KMS-11 (cell line): ENCODE data around the gene PADI1.

Experiments
- H2AFZ ChIP-seq: fragments of 200-600 bp; sonication (generic); 2 replicates; pipeline ENCODE4 v1.6.1; 2016; ENCODE audit warnings: antibody characterized with exemption, mixed run types, low read depth
- H3K27ac ChIP-seq: fragments of 200-600 bp; sonication (generic); 2 replicates; pipeline ENCODE4 v1.6.1; 2016; ENCODE audit warnings: mild to moderate bottlenecking, mixed run types
- H3K27me3 ChIP-seq: fragments of 200-600 bp; sonication (generic); 2 replicates; pipeline ENCODE4 v1.6.1; 2017; ENCODE audit warnings: mild to moderate bottlenecking, low read depth, mixed run types, moderate library complexity; ENCODE audit not compliant: insufficient read depth
- H3K36me3 ChIP-seq: fragments of 200-600 bp; sonication (generic); 2 replicates; pipeline ENCODE4 v1.6.1; 2017; ENCODE audit warnings: mild to moderate bottlenecking, mixed run types; ENCODE audit not compliant: insufficient read depth
- H3K4me1 ChIP-seq: fragments of 200-600 bp; sonication (generic); 2 replicates; pipeline ENCODE4 v1.6.1; 2016; ENCODE audit warnings: mild to moderate bottlenecking, low read depth, mixed run types; ENCODE audit not compliant: poor library complexity, severe bottlenecking
- H3K4me2 ChIP-seq: fragments of 200-600 bp; sonication (generic); 2 replicates; pipeline ENCODE4 v1.7.0; 2016; ENCODE audit warnings: mild to moderate bottlenecking, mixed run types
- H3K4me3 ChIP-seq: fragments of 200-600 bp; sonication (generic); IDR thresholded peaks from 2 replicates; pipeline ENCODE4 v1.6.1; 2017; ENCODE audit warnings: low read depth, low read length, mixed read lengths; ENCODE audit not compliant: insufficient read depth
- H3K79me2 ChIP-seq: fragments of 200-600 bp; sonication (generic); 2 replicates; pipeline ENCODE4 v1.6.1; 2016; ENCODE audit warnings: low read depth, mixed run types; ENCODE audit not compliant: insufficient read depth
- H3K9ac ChIP-seq: fragments of 200-600 bp; sonication (generic); 2 replicates; pipeline ENCODE4 v1.6.1; 2016; ENCODE audit warnings: mild to moderate bottlenecking, mixed run types
- H4K20me1 ChIP-seq: fragments of 200-600 bp; sonication (generic); 2 replicates; pipeline ENCODE4 v1.6.1; 2016; ENCODE audit warnings: mild to moderate bottlenecking, mixed run types; ENCODE audit not compliant: insufficient read depth
- TF ChIP-seq, protein P1 (sequence below): fragments of 200-600 bp; sonication (generic); conservative IDR thresholded peaks from 2 replicates; pipeline ENCODE4 v1.6.1; 2017; ENCODE audit warnings: low read depth, mild to moderate bottlenecking, antibody characterized with exemption, low read length, moderate library complexity, mixed read lengths

PADI1 gene

DNA sequence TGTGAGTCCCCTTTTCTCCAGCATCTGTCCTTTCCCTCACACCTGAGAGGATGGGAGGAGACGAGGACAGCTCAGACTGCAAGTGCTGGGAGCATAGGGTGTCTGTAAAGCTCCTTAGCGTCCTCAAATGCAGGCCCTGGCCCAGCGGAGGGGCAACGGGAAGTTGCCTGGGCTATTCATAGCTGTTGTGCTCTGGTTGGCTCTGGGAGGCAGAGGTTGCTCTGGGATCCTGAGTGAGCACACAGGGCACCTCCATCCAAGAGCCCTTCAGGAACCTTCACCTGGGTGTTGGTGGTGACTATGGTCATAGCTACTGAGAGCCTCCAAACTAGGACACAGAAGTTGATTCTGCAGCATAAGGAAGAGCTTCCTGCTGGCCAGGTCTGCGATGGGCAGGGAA is 2.6 kb downstream of the PADI1 start:
- Histone ChIP-seq H3K27me3 (peaks cover 70% of the 10 kb centered on the region; the same call in 1 of the 2 replicates), H3K4me3 (no peak overlapping the region), H3K27ac (no peak overlapping the region), H2AFZ (no peak overlapping the region), H3K4me1 (no peaks in the 10 kb centered on the region), H3K9ac (no peak overlapping the region), H4K20me1 (no peaks in the 10 kb centered on the region), H3K4me2 (no peak overlapping the region), H3K36me3 (no peaks in the 10 kb centered on the region), H3K79me2 (no peaks in the 10 kb centered on the region)
- TF ChIP-seq, protein P1, sequence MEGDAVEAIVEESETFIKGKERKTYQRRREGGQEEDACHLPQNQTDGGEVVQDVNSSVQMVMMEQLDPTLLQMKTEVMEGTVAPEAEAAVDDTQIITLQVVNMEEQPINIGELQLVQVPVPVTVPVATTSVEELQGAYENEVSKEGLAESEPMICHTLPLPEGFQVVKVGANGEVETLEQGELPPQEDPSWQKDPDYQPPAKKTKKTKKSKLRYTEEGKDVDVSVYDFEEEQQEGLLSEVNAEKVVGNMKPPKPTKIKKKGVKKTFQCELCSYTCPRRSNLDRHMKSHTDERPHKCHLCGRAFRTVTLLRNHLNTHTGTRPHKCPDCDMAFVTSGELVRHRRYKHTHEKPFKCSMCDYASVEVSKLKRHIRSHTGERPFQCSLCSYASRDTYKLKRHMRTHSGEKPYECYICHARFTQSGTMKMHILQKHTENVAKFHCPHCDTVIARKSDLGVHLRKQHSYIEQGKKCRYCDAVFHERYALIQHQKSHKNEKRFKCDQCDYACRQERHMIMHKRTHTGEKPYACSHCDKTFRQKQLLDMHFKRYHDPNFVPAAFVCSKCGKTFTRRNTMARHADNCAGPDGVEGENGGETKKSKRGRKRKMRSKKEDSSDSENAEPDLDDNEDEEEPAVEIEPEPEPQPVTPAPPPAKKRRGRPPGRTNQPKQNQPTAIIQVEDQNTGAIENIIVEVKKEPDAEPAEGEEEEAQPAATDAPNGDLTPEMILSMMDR, result no peak

DNA sequence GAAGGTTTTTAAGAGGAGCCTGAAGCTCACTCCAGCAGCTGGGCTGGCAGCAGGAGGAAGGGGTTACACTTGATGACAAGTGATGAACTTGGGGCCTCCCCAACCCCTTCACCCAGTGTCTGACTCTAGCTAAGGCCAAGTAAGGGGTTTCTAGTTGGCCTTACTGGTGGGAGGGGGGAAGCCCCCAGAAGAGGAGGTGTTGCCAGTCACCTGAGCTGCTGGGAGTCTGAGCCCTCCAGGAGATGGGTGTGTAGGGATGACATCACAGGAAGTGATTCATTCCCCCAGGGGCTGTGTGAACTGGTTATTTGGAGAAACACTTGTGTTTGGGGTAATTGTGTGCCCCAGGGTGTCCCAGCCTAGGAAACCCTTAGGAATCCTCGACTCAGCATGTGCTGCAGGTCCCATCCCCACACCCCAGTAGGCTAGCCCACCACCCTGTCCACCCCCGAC is 3.1 kb downstream of the PADI1 start:
- H3K79me2 ChIP-seq, result no peaks in the 10 kb centered on the region
- H3K27me3 ChIP-seq, result peaks cover 71% of the 10 kb centered on the region; the same call in 1 of the 2 replicates
- H3K9ac ChIP-seq, result no peak overlapping the region
- H3K36me3 ChIP-seq, result no peaks in the 10 kb centered on the region
- no peak overlapping the region for H3K4me3 ChIP-seq
- no peaks in the 10 kb centered on the region for H3K4me1 ChIP-seq
- H4K20me1 ChIP-seq, result no peaks in the 10 kb centered on the region
- H3K27ac ChIP-seq, result no peak overlapping the region
- H2AFZ ChIP-seq, result no peak overlapping the region
- TF ChIP-seq, protein P1, result no peak
- H3K4me2 ChIP-seq, result no peak overlapping the region

- no peak overlapping the region for H3K4me3 ChIP-seq
- no peaks in the 10 kb centered on the region for H3K4me1 ChIP-seq
- no peaks in the 10 kb centered on the region for H4K20me1 ChIP-seq
- TF ChIP-seq, protein P1, result no peak
- no peak overlapping the region for H3K4me2 ChIP-seq
- H3K79me2 ChIP-seq, result no peaks in the 10 kb centered on the region
- no peak overlapping the region for H3K9ac ChIP-seq
- no peak overlapping the region for H3K27ac ChIP-seq
- no peak overlapping the region for H2AFZ ChIP-seq
- no peaks in the 10 kb centered on the region for H3K36me3 ChIP-seq
- H3K27me3 ChIP-seq, result peaks cover 72% of the 10 kb centered on the region; the same call in 1 of the 2 replicates
These were observed 3.6 kb downstream of the PADI1 start for GRCh38 chr1:17208546-17208945.

DNA sequence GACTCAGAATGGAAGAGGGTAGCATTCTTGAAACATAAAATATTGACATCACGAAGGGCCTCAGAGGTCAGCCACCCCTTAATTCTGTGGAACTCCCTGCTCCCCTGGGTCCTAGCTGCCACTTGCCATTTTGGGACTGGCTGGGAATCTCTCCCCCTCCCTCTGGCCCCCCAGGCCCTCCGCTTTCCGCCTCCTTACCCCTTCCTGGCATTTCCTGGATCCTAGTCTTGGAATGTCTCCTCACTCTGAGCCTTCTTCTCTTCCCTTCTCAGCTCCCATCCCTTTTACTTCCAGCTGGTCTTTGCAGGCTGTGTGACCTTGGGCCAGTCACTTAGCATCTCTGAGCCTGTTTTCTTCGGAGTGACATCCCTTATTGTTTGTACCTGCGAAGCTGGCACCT is 4.5 kb downstream of the PADI1 start:
- Histone ChIP-seq H3K36me3 (no peaks in the 10 kb centered on the region), H3K79me2 (no peaks in the 10 kb centered on the region), H3K9ac (no peak overlapping the region), H4K20me1 (no peaks in the 10 kb centered on the region), H3K4me3 (no peak overlapping the region), H2AFZ (no peak overlapping the region), H3K4me2 (no peak overlapping the region), H3K4me1 (no peaks in the 10 kb centered on the region), H3K27ac (no peak overlapping the region), H3K27me3 (peaks cover 73% of the 10 kb centered on the region)
- TF ChIP-seq, protein P1, result no peak
